Kidney epithelial cell (primary cell): Measurements from ENCODE around the gene FANCE. TPM values are rescaled to one million over a fixed set of nuclear protein-coding genes. Genes with fewer than 3 reads are reported as not detected.

Experiments
- DNase-seq: peaks from one replicate; pipeline ENCODE4 v3.0.0-alpha.2; 2010; ENCODE audit warnings: low read depth
- H3K27me3 ChIP-seq: 2 replicates; pipeline ENCODE4 v1.6.0; 2011; ENCODE audit warnings: low read length; ENCODE audit not compliant: control insufficient read depth, insufficient read depth
- H3K36me3 ChIP-seq: 2 replicates; pipeline ENCODE4 v1.5.1; 2011; ENCODE audit warnings: low read length; ENCODE audit not compliant: control insufficient read depth, insufficient read depth
- H3K4me3 ChIP-seq: 2 replicates; pipeline ENCODE4 v1.5.1; 2011; ENCODE audit warnings: low read depth, mild to moderate bottlenecking, control low read depth, low read length
- CTCF ChIP-seq: IDR thresholded peaks from 2 replicates; pipeline ENCODE4 v1.5.1; 2011; ENCODE audit warnings: mild to moderate bottlenecking, moderate library complexity, low read length, control low read depth, inconsistent platforms; ENCODE audit not compliant: insufficient read depth, poor library complexity, severe bottlenecking
- total RNA-seq: library from RNA; depleted of rRNA; stranded (reverse); fragments of >200 nt; gene quantifications from 2 replicates; pipeline ENCODE4 v1.2.3, GENCODE V29; 2015

Gene FANCE
- total RNA-seq, 1 donor from 2014 or later, result 5.8 TPM

GRCh38 chr6:35490821-35491557 is 38.9 kb downstream of the FANCE start:
- DNase-seq, result no peak
- no peak for TF ChIP-seq CTCF
- Histone ChIP-seq H3K36me3 (no peaks in the 10 kb centered on the region), H3K27me3 (no peaks in the 10 kb centered on the region), H3K4me3 (no peak overlapping the region)

- TF ChIP-seq CTCF, result no peak
- no peak for DNase-seq
- no peaks in the 10 kb centered on the region for H3K36me3 ChIP-seq
- no peaks in the 10 kb centered on the region for H3K27me3 ChIP-seq
- H3K4me3 ChIP-seq, result no peak overlapping the region
Measured at GRCh38 chr6:35491558-35492257, 39.6 kb downstream of the FANCE start.

GRCh38 chr6:35492258-35492973 is 40.3 kb downstream of the FANCE start:
- no peak for DNase-seq
- no peaks in the 10 kb centered on the region for H3K36me3 ChIP-seq
- no peaks in the 10 kb centered on the region for H3K27me3 ChIP-seq
- H3K4me3 ChIP-seq, result no peak overlapping the region
- no peak for TF ChIP-seq CTCF

- H3K27me3 ChIP-seq, result no peaks in the 10 kb centered on the region
- DNase-seq, result no peak
- H3K4me3 ChIP-seq, result no peak overlapping the region
- no peak for TF ChIP-seq CTCF
- H3K36me3 ChIP-seq, result no peaks in the 10 kb centered on the region
Measured at GRCh38 chr6:35492974-35493284, 40.8 kb downstream of the FANCE start.

- Histone ChIP-seq H3K36me3 (no peaks in the 10 kb centered on the region), H3K4me3 (no peak overlapping the region), H3K27me3 (no peaks in the 10 kb centered on the region)
- no peak for DNase-seq
- no peak for TF ChIP-seq CTCF
Measured at GRCh38 chr6:35493307-35493983, 41.3 kb downstream of the FANCE start.
